GM12875 (cell line): Measurements from ENCODE around the gene TXK.

Experiments
- H3K4me3 ChIP-seq: one replicate; pipeline ENCODE4 v1.5.1; 2011; ENCODE audit warnings: low read depth, low read length, control low read depth
- CTCF ChIP-seq: IDR thresholded peaks from 2 replicates; pipeline ENCODE4 v1.5.1; 2011; ENCODE audit warnings: low read depth, mild to moderate bottlenecking, control low read depth, inconsistent platforms, low read length, moderate library complexity, borderline replicate concordance; ENCODE audit not compliant: insufficient read depth

The TXK gene

GRCh38 chr4:48037117-48037462, 97.0 kb downstream of the TXK start:
- TF ChIP-seq CTCF, result no peak
- H3K4me3 ChIP-seq, result no peak overlapping the region

- no peak for TF ChIP-seq CTCF
- H3K4me3 ChIP-seq, result no peak overlapping the region
Observed at GRCh38 chr4:48035952-48036351, 98.1 kb downstream of the TXK start.

GRCh38 chr4:48033825-48034413, 100.1 kb downstream of the TXK start:
- TF ChIP-seq CTCF, result peak; percentile 56; the same call in 1 of the 2 replicates
- no peak overlapping the region for H3K4me3 ChIP-seq

GRCh38 chr4:48033412-48033811, 100.6 kb downstream of the TXK start:
- H3K4me3 ChIP-seq, result no peak overlapping the region
- TF ChIP-seq CTCF, result no peak

GRCh38 chr4:48032721-48033120, 101.3 kb downstream of the TXK start:
- TF ChIP-seq CTCF, result no peak
- no peak overlapping the region for H3K4me3 ChIP-seq

GRCh38 chr4:48031802-48032525, 102.1 kb downstream of the TXK start:
- no peak overlapping the region for H3K4me3 ChIP-seq
- TF ChIP-seq CTCF, result no peak

- H3K4me3 ChIP-seq, result no peak overlapping the region
- no peak for TF ChIP-seq CTCF
Observed at GRCh38 chr4:48030470-48030869, 103.6 kb downstream of the TXK start.
